ENCODE measurements around the gene WASF2. TPM values are rescaled to one million over a fixed set of nuclear protein-coding genes. Genes with fewer than 3 reads are reported as not detected.

The WASF2 gene
- total RNA-seq, 1 experiment from 2014 or later, result 104 TPM

GRCh38 chr1:27360159-27361043 lies 129.6 kb downstream of the WASF2 start (continued):
- TF ChIP-seq, protein P1, sequence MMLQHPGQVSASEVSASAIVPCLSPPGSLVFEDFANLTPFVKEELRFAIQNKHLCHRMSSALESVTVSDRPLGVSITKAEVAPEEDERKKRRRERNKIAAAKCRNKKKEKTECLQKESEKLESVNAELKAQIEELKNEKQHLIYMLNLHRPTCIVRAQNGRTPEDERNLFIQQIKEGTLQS (CRISPR knock-in tag; conservative IDR thresholded peaks at IDR 0.05), result no peak
- TF ChIP-seq MXD4 (CRISPR knock-in tag; IDR thresholded peaks at IDR 0.05; ENCODE audit: borderline replicate concordance) (no peak), NFYB (CRISPR knock-in tag; conservative IDR thresholded peaks at IDR 0.05; ENCODE audit: low read depth) (no peak), ZSCAN18 (CRISPR knock-in tag; IDR thresholded peaks at IDR 0.05) (no peak), MYBL2 (CRISPR knock-in tag; IDR thresholded peaks at IDR 0.05) (no peak), ZNF532 (CRISPR knock-in tag; IDR thresholded peaks at IDR 0.05; ENCODE audit: borderline replicate concordance) (no peak), ZNF281 (CRISPR knock-in tag; IDR thresholded peaks at IDR 0.05) (no peak), ETV6 (CRISPR knock-in tag; IDR thresholded peaks at IDR 0.05) (peak; percentile 50; the same call in 1 of the 2 replicates), KAT7 (CRISPR knock-in tag; IDR thresholded peaks at IDR 0.05; ENCODE audit: borderline replicate concordance) (0 out of 2 replicates have a peak, but pooled peaks have one; percentile 84), ESRRA (CRISPR knock-in tag; IDR thresholded peaks at IDR 0.05; ENCODE audit: borderline replicate concordance) (0 out of 2 replicates have a peak, but pooled peaks have one; percentile 32), CREB1 (CRISPR knock-in tag; IDR thresholded peaks at IDR 0.05) (no peak), ZNF416 (CRISPR knock-in tag; IDR thresholded peaks at IDR 0.05) (no peak), E2F5 (CRISPR knock-in tag; IDR thresholded peaks at IDR 0.05) (no peak), ZNF219 (CRISPR knock-in tag; IDR thresholded peaks at IDR 0.05; ENCODE audit: borderline replicate concordance) (no peak), ZNF396 (CRISPR knock-in tag; IDR thresholded peaks at IDR 0.05; ENCODE audit: borderline replicate concordance) (no peak), FOXK1 (CRISPR knock-in tag; IDR thresholded peaks at IDR 0.05) (peak; percentile 66), ARID4B (CRISPR knock-in tag; IDR thresholded peaks at IDR 0.05; ENCODE audit: borderline replicate concordance) (no peak)
- TF ChIP-seq, protein P2, sequence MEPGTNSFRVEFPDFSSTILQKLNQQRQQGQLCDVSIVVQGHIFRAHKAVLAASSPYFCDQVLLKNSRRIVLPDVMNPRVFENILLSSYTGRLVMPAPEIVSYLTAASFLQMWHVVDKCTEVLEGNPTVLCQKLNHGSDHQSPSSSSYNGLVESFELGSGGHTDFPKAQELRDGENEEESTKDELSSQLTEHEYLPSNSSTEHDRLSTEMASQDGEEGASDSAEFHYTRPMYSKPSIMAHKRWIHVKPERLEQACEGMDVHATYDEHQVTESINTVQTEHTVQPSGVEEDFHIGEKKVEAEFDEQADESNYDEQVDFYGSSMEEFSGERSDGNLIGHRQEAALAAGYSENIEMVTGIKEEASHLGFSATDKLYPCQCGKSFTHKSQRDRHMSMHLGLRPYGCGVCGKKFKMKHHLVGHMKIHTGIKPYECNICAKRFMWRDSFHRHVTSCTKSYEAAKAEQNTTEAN (CRISPR knock-in tag; IDR thresholded peaks at IDR 0.05), result peak; percentile 69; the same call in 1 of the 2 replicates
- TF ChIP-seq, protein P3, sequence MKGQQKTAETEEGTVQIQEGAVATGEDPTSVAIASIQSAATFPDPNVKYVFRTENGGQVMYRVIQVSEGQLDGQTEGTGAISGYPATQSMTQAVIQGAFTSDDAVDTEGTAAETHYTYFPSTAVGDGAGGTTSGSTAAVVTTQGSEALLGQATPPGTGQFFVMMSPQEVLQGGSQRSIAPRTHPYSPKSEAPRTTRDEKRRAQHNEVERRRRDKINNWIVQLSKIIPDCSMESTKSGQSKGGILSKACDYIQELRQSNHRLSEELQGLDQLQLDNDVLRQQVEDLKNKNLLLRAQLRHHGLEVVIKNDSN (CRISPR knock-in tag; IDR thresholded peaks at IDR 0.05), result no peak
- TF ChIP-seq, protein P4, sequence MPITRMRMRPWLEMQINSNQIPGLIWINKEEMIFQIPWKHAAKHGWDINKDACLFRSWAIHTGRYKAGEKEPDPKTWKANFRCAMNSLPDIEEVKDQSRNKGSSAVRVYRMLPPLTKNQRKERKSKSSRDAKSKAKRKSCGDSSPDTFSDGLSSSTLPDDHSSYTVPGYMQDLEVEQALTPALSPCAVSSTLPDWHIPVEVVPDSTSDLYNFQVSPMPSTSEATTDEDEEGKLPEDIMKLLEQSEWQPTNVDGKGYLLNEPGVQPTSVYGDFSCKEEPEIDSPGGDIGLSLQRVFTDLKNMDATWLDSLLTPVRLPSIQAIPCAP (CRISPR knock-in tag; IDR thresholded peaks at IDR 0.05), result no peak

All from WTC11 (cell line).